WTC11 (cell line): ENCODE results near the gene YAF2. TPM values are rescaled to one million over a fixed set of nuclear protein-coding genes. Genes with fewer than 3 reads are reported as not detected.

Experiments
- ATAC-seq: fragments of 200-7000 bp; cut with Tn5 transposase; 2 replicates; pipeline ENCODE4 v1.10.0; 2021; ENCODE audit warnings: mild to moderate bottlenecking, moderate library complexity
- CTCF ChIA-PET: fragments of 300-600 bp; sonication (Branson Sonifier 250); formaldehyde crosslinking; loops from one replicate; lab custom pipeline; 2021; ENCODE audit warnings: antibody characterized with exemption; lab: Charles Lee
- POLR2A ChIA-PET: fragments of 350-600 bp; sonication (Branson Sonifier 250); formaldehyde crosslinking; loops from one replicate; lab custom pipeline; 2021; ENCODE audit warnings: antibody characterized with exemption; lab: Charles Lee
- DNase-seq: peaks from one replicate; pipeline ENCODE4 v3.0.0; 2021; ENCODE audit warnings: low spot score
- H3K27ac Mint-ChIP-seq: 2 replicates; pipeline ENCODE4 v1.8.0; 2021; ENCODE audit warnings: mixed read lengths
- H3K27me3 Mint-ChIP-seq: 2 replicates; pipeline ENCODE4 v1.8.0; 2021; ENCODE audit warnings: low read depth, mild to moderate bottlenecking, moderate library complexity, mixed read lengths
- H3K36me3 Mint-ChIP-seq: 2 replicates; pipeline ENCODE4 v1.8.0; 2021; ENCODE audit warnings: mixed read lengths
- H3K4me1 Mint-ChIP-seq: 2 replicates; pipeline ENCODE4 v1.8.0; 2022; ENCODE audit warnings: mixed read lengths
- H3K4me3 Mint-ChIP-seq: 2 replicates; pipeline ENCODE4 v1.8.0; 2021; ENCODE audit warnings: mild to moderate bottlenecking, moderate library complexity, mixed read lengths
- H3K9me3 Mint-ChIP-seq: 2 replicates; pipeline ENCODE4 v1.8.0; 2021; ENCODE audit warnings: mixed read lengths
- ATF1 ChIP-seq: sonication (generic); formaldehyde crosslinking; IDR thresholded peaks from 2 replicates; pipeline ENCODE4 v1.8.1; 2023; ENCODE audit warnings: mild to moderate bottlenecking, moderate library complexity, missing genetic modification reagents
- ESRRA ChIP-seq: sonication (generic); formaldehyde crosslinking; IDR thresholded peaks from 2 replicates; pipeline ENCODE4 v1.8.1; 2022; ENCODE audit warnings: mild to moderate bottlenecking, missing genetic modification reagents, borderline replicate concordance
- ETV6 ChIP-seq: sonication (generic); formaldehyde crosslinking; IDR thresholded peaks from 2 replicates; pipeline ENCODE4 v1.8.1; 2022; ENCODE audit warnings: mild to moderate bottlenecking, missing genetic modification reagents
- FOXK1 ChIP-seq: sonication (generic); formaldehyde crosslinking; IDR thresholded peaks from 2 replicates; pipeline ENCODE4 v1.8.0; 2022; ENCODE audit warnings: mild to moderate bottlenecking, moderate library complexity, missing genetic modification reagents
- GABPB1 ChIP-seq: sonication (generic); formaldehyde crosslinking; IDR thresholded peaks from 2 replicates; pipeline ENCODE4 v1.8.1; 2023; ENCODE audit warnings: mild to moderate bottlenecking, missing genetic modification reagents
- RORB ChIP-seq: fragments of 250-450 bp; sonication (Bioruptor Pico); IDR thresholded peaks from 2 replicates; pipeline ENCODE4 v1.9.0; 2021; ENCODE audit warnings: mild to moderate bottlenecking
- SMAD3 ChIP-seq: sonication (generic); formaldehyde crosslinking; IDR thresholded peaks from 2 replicates; pipeline ENCODE4 v1.8.0; 2022; ENCODE audit warnings: missing genetic modification reagents, mild to moderate bottlenecking, borderline replicate concordance
- TEAD1 ChIP-seq: sonication (generic); formaldehyde crosslinking; IDR thresholded peaks from 2 replicates; pipeline ENCODE4 v1.8.0; 2022; ENCODE audit warnings: mild to moderate bottlenecking, missing genetic modification reagents
- TP53 ChIP-seq: sonication (generic); formaldehyde crosslinking; IDR thresholded peaks from 2 replicates; pipeline ENCODE4 v1.8.1; 2023; ENCODE audit warnings: mild to moderate bottlenecking, missing genetic modification reagents
- ZBTB21 ChIP-seq: sonication (generic); formaldehyde crosslinking; IDR thresholded peaks from 2 replicates; pipeline ENCODE4 v1.8.1; 2023; ENCODE audit warnings: mild to moderate bottlenecking, missing genetic modification reagents, borderline replicate concordance
- ZNF219 ChIP-seq: sonication (generic); formaldehyde crosslinking; IDR thresholded peaks from 2 replicates; pipeline ENCODE4 v1.8.0; 2023; ENCODE audit warnings: missing genetic modification reagents, mild to moderate bottlenecking, borderline replicate concordance
- ZNF423 ChIP-seq: fragments of 250-450 bp; sonication (Bioruptor Pico); IDR thresholded peaks from 2 replicates; pipeline ENCODE4 v2.1.2; 2022; ENCODE audit warnings: mild to moderate bottlenecking, moderate library complexity
- total RNA-seq: library from RNA; stranded (reverse); gene quantifications from 3 replicates; pipeline ENCODE4 v1.2.3, GENCODE V29; 2021
- TF ChIP-seq, protein P1 (sequence below): sonication (generic); formaldehyde crosslinking; IDR thresholded peaks from 2 replicates; pipeline ENCODE4 v1.8.0; 2022; ENCODE audit warnings: mild to moderate bottlenecking, missing genetic modification reagents
- TF ChIP-seq, protein P2 (sequence below): sonication (generic); formaldehyde crosslinking; IDR thresholded peaks from 2 replicates; pipeline ENCODE4 v1.8.1; 2023; ENCODE audit warnings: mild to moderate bottlenecking, missing genetic modification reagents
- TF ChIP-seq, protein P3 (sequence below): sonication (generic); formaldehyde crosslinking; conservative IDR thresholded peaks from 2 replicates; pipeline ENCODE4 v1.8.1; 2022; ENCODE audit warnings: mild to moderate bottlenecking, missing genetic modification reagents
- TF ChIP-seq, protein P4 (sequence below): sonication (generic); formaldehyde crosslinking; IDR thresholded peaks from 2 replicates; pipeline ENCODE4 v1.8.0; 2022; ENCODE audit warnings: missing genetic modification reagents
- TF ChIP-seq, protein P5 (sequence below): fragments of 250-450 bp; sonication (Bioruptor Pico); IDR thresholded peaks from 2 replicates; pipeline ENCODE4 v1.9.0; 2021; ENCODE audit warnings: mild to moderate bottlenecking
- TF ChIP-seq, protein P6 (sequence below): fragments of 250-450 bp; sonication (Bioruptor Pico); conservative IDR thresholded peaks from 2 replicates; pipeline ENCODE4 v1.9.0; 2021; ENCODE audit warnings: mild to moderate bottlenecking
- TF ChIP-seq, protein P7 (sequence below): sonication (generic); formaldehyde crosslinking; IDR thresholded peaks from 2 replicates; pipeline ENCODE4 v1.8.0; 2022; ENCODE audit warnings: mild to moderate bottlenecking, missing genetic modification reagents
- TF ChIP-seq, protein P8 (sequence below): sonication (generic); formaldehyde crosslinking; IDR thresholded peaks from 2 replicates; pipeline ENCODE4 v1.8.1; 2022; ENCODE audit warnings: mild to moderate bottlenecking, moderate library complexity, missing genetic modification reagents

The YAF2 gene
- total RNA-seq, 1 experiment from 2014 or later, result 3.3 TPM

DNA sequence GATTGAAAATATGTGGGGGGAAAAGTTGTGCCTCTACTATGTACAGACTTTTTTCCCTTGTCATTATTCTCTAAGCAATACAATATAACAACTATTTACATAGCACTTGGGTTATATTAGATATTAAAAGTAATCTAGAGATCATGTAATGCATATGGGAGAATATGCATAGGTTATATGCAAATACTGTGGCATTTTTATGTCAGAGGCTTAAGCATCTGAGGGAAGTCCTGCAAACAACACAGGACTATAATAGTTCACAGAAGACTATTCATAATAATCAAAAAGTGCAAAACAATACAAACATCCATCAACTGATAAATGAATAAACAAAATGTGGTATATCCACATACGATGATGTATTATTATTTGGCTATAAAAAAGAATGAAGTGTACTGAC lies 33.7 kb downstream of the YAF2 start:
- TF ChIP-seq, protein P1, sequence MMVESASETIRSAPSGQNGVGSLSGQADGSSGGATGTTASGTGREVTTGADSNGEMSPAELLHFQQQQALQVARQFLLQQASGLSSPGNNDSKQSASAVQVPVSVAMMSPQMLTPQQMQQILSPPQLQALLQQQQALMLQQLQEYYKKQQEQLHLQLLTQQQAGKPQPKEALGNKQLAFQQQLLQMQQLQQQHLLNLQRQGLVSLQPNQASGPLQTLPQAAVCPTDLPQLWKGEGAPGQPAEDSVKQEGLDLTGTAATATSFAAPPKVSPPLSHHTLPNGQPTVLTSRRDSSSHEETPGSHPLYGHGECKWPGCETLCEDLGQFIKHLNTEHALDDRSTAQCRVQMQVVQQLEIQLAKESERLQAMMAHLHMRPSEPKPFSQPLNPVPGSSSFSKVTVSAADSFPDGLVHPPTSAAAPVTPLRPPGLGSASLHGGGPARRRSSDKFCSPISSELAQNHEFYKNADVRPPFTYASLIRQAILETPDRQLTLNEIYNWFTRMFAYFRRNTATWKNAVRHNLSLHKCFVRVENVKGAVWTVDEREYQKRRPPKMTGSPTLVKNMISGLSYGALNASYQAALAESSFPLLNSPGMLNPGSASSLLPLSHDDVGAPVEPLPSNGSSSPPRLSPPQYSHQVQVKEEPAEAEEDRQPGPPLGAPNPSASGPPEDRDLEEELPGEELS, result no peak
- TF ChIP-seq, protein P2, sequence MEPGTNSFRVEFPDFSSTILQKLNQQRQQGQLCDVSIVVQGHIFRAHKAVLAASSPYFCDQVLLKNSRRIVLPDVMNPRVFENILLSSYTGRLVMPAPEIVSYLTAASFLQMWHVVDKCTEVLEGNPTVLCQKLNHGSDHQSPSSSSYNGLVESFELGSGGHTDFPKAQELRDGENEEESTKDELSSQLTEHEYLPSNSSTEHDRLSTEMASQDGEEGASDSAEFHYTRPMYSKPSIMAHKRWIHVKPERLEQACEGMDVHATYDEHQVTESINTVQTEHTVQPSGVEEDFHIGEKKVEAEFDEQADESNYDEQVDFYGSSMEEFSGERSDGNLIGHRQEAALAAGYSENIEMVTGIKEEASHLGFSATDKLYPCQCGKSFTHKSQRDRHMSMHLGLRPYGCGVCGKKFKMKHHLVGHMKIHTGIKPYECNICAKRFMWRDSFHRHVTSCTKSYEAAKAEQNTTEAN (CRISPR knock-in tag), result no peak
- TF ChIP-seq, protein P3, sequence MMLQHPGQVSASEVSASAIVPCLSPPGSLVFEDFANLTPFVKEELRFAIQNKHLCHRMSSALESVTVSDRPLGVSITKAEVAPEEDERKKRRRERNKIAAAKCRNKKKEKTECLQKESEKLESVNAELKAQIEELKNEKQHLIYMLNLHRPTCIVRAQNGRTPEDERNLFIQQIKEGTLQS (CRISPR knock-in tag), result no peak
- TF ChIP-seq, protein P4, sequence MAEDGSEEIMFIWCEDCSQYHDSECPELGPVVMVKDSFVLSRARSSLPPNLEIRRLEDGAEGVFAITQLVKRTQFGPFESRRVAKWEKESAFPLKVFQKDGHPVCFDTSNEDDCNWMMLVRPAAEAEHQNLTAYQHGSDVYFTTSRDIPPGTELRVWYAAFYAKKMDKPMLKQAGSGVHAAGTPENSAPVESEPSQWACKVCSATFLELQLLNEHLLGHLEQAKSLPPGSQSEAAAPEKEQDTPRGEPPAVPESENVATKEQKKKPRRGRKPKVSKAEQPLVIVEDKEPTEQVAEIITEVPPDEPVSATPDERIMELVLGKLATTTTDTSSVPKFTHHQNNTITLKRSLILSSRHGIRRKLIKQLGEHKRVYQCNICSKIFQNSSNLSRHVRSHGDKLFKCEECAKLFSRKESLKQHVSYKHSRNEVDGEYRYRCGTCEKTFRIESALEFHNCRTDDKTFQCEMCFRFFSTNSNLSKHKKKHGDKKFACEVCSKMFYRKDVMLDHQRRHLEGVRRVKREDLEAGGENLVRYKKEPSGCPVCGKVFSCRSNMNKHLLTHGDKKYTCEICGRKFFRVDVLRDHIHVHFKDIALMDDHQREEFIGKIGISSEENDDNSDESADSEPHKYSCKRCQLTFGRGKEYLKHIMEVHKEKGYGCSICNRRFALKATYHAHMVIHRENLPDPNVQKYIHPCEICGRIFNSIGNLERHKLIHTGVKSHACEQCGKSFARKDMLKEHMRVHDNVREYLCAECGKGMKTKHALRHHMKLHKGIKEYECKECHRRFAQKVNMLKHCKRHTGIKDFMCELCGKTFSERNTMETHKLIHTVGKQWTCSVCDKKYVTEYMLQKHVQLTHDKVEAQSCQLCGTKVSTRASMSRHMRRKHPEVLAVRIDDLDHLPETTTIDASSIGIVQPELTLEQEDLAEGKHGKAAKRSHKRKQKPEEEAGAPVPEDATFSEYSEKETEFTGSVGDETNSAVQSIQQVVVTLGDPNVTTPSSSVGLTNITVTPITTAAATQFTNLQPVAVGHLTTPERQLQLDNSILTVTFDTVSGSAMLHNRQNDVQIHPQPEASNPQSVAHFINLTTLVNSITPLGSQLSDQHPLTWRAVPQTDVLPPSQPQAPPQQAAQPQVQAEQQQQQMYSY (CRISPR knock-in tag), result no peak
- TF ChIP-seq, protein P5, sequence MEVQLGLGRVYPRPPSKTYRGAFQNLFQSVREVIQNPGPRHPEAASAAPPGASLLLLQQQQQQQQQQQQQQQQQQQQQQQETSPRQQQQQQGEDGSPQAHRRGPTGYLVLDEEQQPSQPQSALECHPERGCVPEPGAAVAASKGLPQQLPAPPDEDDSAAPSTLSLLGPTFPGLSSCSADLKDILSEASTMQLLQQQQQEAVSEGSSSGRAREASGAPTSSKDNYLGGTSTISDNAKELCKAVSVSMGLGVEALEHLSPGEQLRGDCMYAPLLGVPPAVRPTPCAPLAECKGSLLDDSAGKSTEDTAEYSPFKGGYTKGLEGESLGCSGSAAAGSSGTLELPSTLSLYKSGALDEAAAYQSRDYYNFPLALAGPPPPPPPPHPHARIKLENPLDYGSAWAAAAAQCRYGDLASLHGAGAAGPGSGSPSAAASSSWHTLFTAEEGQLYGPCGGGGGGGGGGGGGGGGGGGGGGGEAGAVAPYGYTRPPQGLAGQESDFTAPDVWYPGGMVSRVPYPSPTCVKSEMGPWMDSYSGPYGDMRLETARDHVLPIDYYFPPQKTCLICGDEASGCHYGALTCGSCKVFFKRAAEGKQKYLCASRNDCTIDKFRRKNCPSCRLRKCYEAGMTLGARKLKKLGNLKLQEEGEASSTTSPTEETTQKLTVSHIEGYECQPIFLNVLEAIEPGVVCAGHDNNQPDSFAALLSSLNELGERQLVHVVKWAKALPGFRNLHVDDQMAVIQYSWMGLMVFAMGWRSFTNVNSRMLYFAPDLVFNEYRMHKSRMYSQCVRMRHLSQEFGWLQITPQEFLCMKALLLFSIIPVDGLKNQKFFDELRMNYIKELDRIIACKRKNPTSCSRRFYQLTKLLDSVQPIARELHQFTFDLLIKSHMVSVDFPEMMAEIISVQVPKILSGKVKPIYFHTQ, result no peak
- TF ChIP-seq, protein P6, sequence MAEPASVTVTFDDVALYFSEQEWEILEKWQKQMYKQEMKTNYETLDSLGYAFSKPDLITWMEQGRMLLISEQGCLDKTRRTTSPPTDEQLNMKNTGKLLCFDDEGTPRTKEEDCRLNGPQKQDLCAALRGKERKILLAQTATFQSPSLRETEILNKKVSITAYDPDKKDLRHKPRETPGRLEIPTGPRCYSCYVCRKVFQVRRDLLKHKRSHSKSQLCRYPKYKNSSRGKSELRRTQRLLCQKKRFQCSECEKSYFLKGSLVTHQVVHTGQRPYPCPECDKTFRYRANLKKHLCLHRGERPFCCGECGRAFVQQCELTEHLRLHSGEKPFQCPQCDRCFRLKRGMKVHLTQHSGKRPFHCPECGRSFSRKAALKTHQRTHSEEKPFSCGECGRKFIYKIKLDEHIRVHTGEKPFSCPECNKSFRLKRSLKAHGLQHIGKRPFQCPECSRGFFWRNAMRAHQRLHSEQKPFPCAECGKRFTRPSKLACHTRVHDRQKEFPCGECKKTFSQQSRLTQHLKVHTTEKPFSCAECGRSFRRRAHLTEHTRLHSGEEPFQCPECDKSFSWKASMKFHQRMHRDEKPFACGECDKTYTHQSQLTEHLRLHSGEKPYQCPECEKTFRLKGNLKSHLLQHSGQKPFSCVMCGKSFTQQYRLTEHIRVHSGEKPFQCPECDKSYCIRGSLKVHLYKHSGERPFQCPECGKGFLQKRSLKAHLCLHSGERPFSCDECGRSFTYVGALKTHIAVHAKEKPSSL (CRISPR knock-in tag), result no peak
- TF ChIP-seq TP53, result no peak
- TF ChIP-seq TEAD1 (CRISPR knock-in tag), result no peak
- no peak for TF ChIP-seq FOXK1 (CRISPR knock-in tag)
- no peak for TF ChIP-seq ATF1 (CRISPR knock-in tag)
- no peak for TF ChIP-seq RORB (CRISPR knock-in tag)
- TF ChIP-seq ZBTB21 (CRISPR knock-in tag), result no peak
- no peak for TF ChIP-seq ZNF423 (CRISPR knock-in tag)
- Mint-ChIP-seq H3K9me3 (no peaks in the 10 kb centered on the region), H3K27ac (no peak overlapping the region), H3K4me1 (no peaks in the 10 kb centered on the region), H3K36me3 (no peaks in the 10 kb centered on the region), H3K4me3 (no peak overlapping the region), H3K27me3 (no peaks in the 10 kb centered on the region)
- ATAC-seq (no peak), DNase-seq (no peak)
- ChIA-PET POLR2A (no interaction called here), CTCF (no interaction called here)

DNA sequence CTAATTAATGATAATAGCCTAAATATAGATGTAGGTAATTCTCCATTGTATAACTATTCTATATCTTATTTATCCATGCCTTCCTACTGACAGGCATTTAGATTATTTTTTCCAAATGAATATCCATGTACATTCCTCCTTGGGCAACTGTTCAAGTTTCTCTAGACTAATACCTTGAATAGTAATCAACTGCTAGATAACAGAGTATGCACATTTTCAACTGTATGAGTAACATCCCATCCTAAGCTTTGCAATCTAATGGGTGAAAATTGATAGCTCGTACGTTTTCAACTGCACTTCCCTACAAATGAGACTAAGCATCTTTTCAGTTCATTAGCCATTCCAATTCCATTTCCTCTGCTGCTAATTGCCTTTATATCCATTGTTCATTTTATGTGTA lies 37.0 kb downstream of the YAF2 start:
- Mint-ChIP-seq H3K4me3 (no peak overlapping the region), H3K27ac (no peak overlapping the region), H3K36me3 (no peaks in the 10 kb centered on the region), H3K27me3 (no peaks in the 10 kb centered on the region), H3K9me3 (no peaks in the 10 kb centered on the region), H3K4me1 (peaks cover 8% of the 10 kb centered on the region)
- DNase-seq (no peak), ATAC-seq (no peak)
- ChIA-PET CTCF (interaction anchor here (0.6 kb wide), 1 partner anchor 33 kb away, joined by 3 read pairs; no protein-coding TSS in a partner anchor), POLR2A (no interaction called here)
- TF ChIP-seq GABPB1 (CRISPR knock-in tag) (no peak), ETV6 (CRISPR knock-in tag) (no peak), ATF1 (CRISPR knock-in tag) (no peak), ZNF219 (CRISPR knock-in tag) (no peak), ZNF423 (CRISPR knock-in tag) (no peak), SMAD3 (CRISPR knock-in tag) (no peak), ESRRA (CRISPR knock-in tag) (no peak)
- TF ChIP-seq, protein P7, sequence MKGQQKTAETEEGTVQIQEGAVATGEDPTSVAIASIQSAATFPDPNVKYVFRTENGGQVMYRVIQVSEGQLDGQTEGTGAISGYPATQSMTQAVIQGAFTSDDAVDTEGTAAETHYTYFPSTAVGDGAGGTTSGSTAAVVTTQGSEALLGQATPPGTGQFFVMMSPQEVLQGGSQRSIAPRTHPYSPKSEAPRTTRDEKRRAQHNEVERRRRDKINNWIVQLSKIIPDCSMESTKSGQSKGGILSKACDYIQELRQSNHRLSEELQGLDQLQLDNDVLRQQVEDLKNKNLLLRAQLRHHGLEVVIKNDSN (CRISPR knock-in tag), result no peak
- TF ChIP-seq, protein P2 (CRISPR knock-in tag), result no peak
- TF ChIP-seq, protein P8, sequence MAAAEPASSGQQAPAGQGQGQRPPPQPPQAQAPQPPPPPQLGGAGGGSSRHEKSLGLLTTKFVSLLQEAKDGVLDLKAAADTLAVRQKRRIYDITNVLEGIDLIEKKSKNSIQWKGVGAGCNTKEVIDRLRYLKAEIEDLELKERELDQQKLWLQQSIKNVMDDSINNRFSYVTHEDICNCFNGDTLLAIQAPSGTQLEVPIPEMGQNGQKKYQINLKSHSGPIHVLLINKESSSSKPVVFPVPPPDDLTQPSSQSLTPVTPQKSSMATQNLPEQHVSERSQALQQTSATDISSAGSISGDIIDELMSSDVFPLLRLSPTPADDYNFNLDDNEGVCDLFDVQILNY (CRISPR knock-in tag), result no peak
